ENCODE data around the gene FAHD2A.
"Not testable (repeated sequence)": the region's sequence is repeated elsewhere in the genome, so short reads cannot be mapped to it uniquely, and the experiment has no call there.

The FAHD2A gene

DNA sequence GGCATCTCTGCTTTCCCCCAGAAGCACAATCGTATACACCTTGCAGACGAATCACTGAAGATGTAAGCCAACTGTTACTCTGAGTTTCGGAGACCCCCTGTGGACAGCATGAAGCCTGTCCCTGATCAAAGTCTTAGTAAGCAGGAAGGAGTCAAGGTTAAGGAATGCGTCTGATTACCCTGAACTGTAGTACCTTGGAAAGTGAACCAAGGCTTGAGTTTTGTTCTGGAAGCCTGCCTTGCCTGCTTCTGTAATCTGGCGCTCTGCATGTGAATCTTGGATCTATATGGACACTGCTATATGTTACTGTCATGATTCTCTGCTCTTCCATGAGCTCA is 33.3 kb downstream of the FAHD2A start:
- DNase-seq = not testable (repeated sequence)

DNA sequence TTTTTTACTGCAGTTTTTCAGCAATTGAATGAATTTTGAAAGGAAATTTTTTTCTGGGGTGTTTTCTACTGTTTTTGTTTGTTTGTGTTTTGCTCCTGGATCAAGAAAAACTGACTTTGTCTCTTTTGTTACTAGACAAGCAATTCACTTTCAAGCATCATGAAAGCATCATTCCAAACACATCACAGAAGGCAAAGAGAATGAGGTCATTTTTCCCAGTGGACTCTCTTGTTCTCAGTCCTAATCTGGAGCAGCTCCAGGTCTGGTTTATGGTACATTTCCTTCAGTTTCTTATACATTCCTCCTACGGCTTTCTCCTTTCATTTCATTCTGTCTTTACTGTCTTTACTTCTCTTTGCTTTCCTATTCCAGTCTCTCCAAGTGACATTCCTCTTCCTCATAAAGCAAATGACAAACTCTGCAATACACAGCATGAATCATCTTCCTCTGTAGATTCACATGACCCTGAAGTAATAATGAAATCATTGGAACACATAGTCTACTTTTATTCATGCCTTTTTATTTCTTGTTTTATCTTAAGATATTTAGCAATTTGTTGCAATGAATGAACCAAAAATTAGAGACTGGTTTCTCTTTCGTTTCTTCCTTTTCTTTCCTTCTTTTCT is 40.1 kb downstream of the FAHD2A start:
- DNase-seq = not testable (repeated sequence)

DNA sequence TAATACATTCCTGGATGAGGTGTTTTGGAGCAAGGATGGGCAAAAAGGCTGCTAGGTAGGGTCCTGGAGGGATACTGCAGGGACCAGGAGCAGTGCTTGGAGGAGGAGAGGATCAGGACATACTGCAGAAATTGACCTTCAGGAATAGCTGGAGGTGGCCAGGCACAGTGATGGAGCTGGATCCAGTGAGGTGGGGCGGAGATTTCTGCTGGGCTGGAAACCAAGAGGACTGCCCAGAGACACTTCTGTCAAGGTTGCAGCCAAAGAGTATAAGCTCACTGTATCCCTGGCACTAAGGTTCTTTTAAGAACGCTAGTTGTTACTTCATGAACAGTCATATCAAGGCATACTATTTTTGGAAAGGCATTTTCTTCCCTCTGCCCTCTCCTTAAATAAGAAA is 42.8 kb downstream of the FAHD2A start:
- not testable (repeated sequence) for DNase-seq

GRCh38 chr2:95463292-95463691 is 60.8 kb downstream of the FAHD2A start:
- DNase-seq = not testable (repeated sequence)

Measured in CD4-positive, alpha-beta T cell treated with Interleukin-1 beta for 1 hour (primary cell).